GM18502 (cell line): Measurements from ENCODE around the gene S1PR3.

Experiments used
- ATAC-seq: cut with Tn5 transposase; IDR thresholded peaks from one replicate; pipeline ENCODE4 v1.9.1; 2021; ENCODE audit warnings: mild to moderate bottlenecking; ENCODE audit not compliant: unreplicated experiment, poor library complexity

S1PR3 gene

GRCh38 chr9:88988796-88989641, 2.2 kb upstream of the S1PR3 start:
- ATAC-seq, result no peak

DNA sequence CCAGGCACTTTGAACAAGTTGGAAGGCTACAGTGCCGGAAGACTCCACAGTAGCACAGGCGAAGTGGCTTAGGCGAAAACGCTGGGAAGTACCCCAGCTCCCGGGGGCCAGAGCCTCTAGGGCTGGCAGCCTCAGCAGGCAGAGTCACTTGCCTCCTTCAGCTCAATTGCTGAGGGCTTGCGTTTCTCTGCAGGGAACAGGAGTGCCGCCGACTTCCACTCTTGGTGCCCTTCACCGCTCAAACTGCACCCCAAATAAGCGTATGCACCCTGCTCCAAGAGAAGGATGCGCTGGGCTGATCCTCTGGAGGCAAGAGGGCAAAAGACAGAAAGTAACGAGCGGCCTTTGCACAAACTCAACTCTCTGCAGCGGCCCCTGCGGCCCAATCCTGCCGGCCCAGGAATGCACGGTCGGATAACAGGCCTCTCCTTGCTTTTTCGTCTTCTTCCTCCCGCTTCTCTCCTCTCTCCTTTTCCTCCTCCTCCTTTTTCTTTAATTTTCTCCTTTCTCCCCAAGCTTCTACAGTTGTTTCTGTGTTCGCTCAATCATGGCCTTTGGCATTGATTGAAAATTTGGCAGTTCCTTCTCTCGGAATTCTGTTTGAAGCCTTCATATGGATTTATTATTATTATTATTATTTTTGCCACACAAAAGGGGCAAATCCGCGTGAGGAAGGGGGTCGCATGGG, 1.1 kb upstream of the S1PR3 start:
- no peak for ATAC-seq

DNA sequence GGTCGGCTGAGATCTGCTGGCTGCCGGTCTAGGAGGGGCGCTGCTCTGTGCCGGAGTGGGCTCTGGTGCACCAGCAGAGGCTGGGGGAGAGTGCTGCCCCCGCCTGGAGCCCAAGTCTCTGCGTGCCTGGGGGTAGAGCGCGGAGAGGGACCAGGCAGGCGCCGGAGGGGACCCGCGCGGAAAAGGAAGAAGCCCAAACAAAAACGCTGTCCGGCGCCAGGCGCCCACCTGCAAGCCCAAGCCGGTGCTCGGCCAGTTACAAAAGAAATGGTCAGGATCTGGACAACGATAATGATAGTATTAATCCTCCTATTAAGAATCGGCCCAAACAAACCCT, 571 bp upstream of the S1PR3 start:
- no peak for ATAC-seq

GRCh38 chr9:88992556-88992955, 1.3 kb downstream of the S1PR3 start:
- no peak for ATAC-seq

GRCh38 chr9:88993327-88993726, 2.1 kb downstream of the S1PR3 start:
- no peak for ATAC-seq

- ATAC-seq, result no peak
Observed at GRCh38 chr9:88993871-88994460, 2.7 kb downstream of the S1PR3 start.

DNA sequence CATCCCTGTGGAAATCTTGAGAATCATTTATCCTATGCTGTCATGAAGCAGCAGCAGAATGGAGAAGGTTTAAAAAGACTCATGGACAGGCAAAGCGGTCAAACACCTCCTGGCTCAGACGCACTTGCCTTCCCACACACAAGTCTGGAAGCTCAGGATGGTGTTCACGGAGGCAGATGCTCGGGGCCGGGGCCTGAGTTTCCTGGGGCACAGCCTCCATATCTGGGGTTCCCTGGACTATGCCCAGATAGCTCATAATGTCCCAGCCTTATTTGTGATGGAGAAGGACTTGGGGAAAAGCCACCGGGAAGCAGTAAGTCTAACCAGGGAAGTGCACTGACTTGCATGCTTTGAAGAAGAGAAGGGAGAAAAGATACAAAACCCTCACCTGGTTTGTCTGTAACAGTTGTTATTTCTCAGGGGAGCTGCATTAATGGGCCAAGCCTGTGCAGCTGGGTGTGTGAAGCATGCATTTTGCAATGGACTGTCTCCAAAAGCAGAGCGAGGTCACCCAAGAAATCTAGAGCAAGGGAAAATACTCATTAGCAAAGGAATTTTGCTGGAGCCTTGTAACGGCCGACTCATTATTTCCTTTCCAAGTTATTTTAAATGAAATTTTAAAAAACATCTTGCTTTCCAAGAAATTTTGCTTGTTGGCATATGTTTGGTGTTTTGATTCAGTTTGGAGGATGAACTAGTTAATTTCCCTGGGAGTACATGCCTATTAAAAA, 3.4 kb downstream of the S1PR3 start:
- no peak for ATAC-seq

- no peak for ATAC-seq
Observed at GRCh38 chr9:88995200-88995577, 3.9 kb downstream of the S1PR3 start.

- no peak for ATAC-seq
Observed at GRCh38 chr9:88995627-88996026, 4.4 kb downstream of the S1PR3 start.

- no peak for ATAC-seq
Observed at GRCh38 chr9:88996046-88996920, 5.0 kb downstream of the S1PR3 start.

GRCh38 chr9:88996921-88997235, 5.6 kb downstream of the S1PR3 start:
- ATAC-seq, result no peak

- no peak for ATAC-seq
Observed at GRCh38 chr9:88997646-88998045, 6.4 kb downstream of the S1PR3 start.

GRCh38 chr9:88998503-88998902, 7.2 kb downstream of the S1PR3 start:
- ATAC-seq, result no peak

DNA sequence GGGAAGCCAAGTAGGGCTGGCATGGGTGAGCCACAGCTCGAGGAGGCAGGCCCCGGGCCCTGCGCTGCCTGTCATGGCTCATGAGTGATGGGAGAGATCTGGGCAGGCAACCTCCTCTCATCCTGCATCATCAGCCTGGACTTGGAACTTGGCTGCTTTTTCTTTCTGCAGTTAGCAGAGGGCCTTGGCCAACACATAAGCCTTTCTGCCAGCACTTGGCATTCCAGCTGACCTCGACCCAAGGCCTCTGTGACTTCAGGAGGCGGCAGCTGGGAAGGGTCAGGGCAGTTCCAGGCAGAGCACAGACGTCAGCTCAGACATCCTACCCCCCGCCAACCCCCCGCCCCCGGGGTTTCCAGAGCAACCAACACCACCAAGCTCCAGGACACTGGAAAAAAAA, 7.6 kb downstream of the S1PR3 start:
- ATAC-seq, result no peak

GRCh38 chr9:89000371-89000781, 9.1 kb downstream of the S1PR3 start:
- no peak for ATAC-seq

GRCh38 chr9:89000973-89001916, 10.0 kb downstream of the S1PR3 start:
- ATAC-seq, result peak; percentile 75

- no peak for ATAC-seq
Observed at GRCh38 chr9:89001917-89002540, 10.8 kb downstream of the S1PR3 start.

DNA sequence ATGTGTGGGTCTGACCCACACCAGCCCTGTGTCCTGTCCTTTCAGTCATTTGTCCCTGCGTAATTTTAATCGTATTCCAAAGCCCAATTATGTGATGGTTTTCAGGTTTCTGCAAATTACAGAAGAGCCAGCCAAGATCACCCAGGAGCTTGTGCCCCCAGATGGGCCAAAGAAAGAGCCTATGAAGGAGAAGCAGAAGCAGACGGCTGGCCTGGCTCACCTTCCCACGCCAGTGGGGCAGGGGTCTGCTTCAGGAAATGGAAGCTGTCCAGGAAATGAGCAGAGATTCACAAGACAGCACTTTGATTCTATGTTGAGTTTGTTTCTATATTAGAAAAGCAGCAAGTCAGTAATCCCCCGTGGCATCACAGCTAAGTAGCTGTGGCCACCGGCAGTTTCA, 11.7 kb downstream of the S1PR3 start:
- no peak for ATAC-seq

DNA sequence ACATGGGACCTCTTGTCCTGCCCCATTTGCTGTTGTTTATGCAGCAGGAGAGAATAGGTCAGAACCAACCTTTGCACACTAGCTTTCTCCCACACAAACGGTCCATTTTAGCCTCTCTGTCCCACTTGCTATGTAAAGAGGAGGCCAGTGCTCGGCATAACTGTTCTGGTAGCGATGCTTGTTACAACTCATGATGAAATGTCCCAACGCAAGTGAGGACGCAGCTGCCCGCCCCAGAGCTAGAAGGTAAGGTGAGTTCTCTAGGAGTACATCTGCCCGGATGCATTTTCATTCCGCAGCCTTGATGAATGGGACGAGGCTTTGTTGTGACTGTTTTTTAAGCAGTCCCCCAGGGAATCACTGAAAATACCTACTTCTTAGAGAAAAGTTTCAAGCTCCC, 14.1 kb downstream of the S1PR3 start:
- no peak for ATAC-seq
